GM12865 (cell line): ENCODE results near the gene CSMD2.

Experiments
- DNase-seq: peaks from one replicate; pipeline ENCODE4 v3.0.0; 2010; ENCODE audit warnings: low read depth
- H3K4me3 ChIP-seq: 2 replicates; pipeline ENCODE4 v1.5.1; 2011; ENCODE audit warnings: mild to moderate bottlenecking, low read depth, low read length, control low read depth
- CTCF ChIP-seq: IDR thresholded peaks from 2 replicates; pipeline ENCODE4 v1.5.1; 2011; ENCODE audit warnings: low read length, control low read depth, low read depth, inconsistent platforms; ENCODE audit not compliant: insufficient read depth; ENCODE audit errors: missing control alignments

CSMD2 gene

DNA sequence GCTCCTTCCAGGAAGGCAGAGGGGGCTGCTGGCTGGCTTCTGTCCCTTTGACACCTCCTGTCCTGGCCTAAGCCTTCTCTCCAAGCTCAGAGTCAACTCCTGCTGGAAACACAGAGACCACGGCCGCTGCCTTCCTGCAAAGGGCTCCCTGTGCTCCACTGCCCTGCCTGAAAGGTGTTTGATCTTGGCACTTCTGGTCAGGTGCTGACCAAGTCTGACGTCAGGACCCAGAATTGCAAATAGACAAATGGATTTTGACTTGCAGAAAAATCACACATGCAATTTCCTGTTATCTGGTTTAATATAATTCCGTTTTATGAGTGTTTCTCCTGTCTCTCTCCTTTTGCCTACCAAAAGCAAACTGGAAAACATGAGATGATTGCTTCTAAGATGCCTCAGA lies 387.7 kb downstream of the CSMD2 start:
- H3K4me3 ChIP-seq: no peak overlapping the region
- no peak for TF ChIP-seq CTCF
- no peak for DNase-seq

DNA sequence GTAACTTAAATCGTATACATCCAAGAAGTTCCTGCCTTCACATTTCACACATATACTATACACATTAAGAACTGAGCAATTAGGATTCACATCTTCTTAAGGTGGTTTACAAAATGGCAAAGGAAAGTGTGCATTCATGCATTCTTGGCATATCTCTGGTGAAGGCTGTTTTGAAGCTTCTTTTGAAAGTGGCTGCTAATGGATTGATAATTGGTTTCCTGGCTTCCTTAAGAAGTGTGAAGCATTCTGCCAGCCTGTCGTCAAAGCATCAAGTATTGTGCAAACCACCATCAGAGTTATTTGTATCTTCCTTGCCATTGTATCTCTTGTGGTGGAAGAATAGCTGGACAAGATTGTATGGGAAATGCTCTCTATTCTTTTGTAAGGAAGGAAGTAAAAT lies 396.2 kb downstream of the CSMD2 start:
- no peak overlapping the region for H3K4me3 ChIP-seq
- no peak for DNase-seq
- TF ChIP-seq CTCF: no peak

DNA sequence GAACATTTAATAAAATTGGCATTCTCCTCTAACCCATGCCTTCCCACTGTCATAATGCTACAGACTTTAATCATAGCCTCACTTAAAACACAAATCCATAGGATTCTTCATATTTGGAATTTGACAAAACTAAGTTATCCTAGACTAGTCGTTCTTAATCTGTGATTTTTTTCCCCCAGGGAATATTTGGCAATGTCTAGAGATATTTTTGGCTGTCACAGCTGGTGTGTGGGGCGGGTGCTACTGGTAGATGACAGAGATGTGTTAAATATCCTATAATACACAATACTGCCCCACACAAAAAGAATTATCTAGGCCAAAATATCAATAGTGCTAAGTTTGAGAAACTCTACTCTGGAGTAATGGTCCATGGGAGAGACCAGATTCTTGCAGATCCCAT lies 396.9 kb downstream of the CSMD2 start:
- DNase-seq: no peak
- no peak for TF ChIP-seq CTCF
- H3K4me3 ChIP-seq: no peak overlapping the region

DNA sequence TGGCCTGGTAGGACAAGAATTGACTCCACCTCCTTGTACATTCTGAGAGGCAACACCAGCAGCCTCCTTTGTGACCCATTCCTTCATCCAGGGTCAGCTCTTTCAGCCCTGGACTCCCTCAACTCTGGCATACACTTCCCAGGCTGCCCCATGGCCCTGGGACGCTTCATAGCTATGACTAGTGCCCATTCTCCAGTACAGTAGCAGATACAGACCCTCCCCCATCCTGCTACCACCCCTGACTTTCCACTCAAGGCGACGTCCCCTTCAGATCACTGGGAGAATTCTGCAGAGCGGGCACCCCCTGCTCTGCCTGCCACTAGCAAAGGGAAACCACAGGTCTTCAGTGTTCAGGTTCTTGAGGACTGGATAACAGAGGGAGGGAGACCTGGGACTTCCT lies 400.9 kb downstream of the CSMD2 start:
- H3K4me3 ChIP-seq: no peak overlapping the region
- TF ChIP-seq CTCF: no peak
- no peak for DNase-seq

DNA sequence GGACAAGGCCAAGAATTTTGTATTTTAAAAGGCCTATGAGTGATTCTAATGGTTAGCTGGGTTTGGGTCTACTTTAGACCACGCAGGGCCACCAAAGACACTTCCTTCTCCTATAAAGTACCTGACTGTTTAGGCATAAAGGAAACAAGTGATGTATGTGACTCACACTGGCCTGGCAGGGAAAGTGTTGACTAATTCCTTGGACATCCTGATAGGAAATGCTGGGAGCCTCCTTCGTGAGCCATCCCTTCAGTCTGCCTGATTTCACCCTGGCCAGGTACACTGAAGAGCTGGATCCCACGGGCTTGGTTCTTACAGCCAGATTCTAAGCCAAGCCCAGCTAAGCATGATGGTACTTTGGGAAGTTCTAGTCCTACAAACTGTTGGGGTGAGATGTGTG lies 401.6 kb downstream of the CSMD2 start:
- no peak for DNase-seq
- TF ChIP-seq CTCF: no peak
- H3K4me3 ChIP-seq: no peak overlapping the region

GRCh38 chr1:33762962-33763361 lies 402.1 kb downstream of the CSMD2 start:
- no peak for TF ChIP-seq CTCF
- H3K4me3 ChIP-seq: no peak overlapping the region
- DNase-seq: no peak

GRCh38 chr1:33762109-33762830 lies 402.8 kb downstream of the CSMD2 start:
- H3K4me3 ChIP-seq: no peak overlapping the region
- no peak for TF ChIP-seq CTCF
- DNase-seq: no peak
